ENCODE data around the gene NOX1.

The NOX1 gene

DNA sequence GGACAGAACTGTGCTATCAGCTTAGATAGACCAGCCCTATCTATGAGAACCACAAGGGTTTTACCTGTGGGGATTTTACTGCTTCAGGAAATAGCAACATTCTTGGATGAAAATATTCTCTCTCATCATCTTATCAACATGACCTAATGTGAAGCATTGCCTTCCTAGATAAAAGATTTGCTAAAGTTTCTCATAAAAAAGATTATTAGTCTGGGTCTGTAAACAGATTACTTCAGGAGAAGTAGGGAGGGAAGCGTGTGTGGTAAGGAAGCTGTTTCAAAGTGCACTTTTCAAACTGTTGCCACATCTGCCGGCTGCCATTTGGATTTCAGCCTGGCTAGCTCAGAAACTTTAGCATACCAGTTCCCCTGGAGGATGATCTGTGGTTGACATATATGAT, at the start of gene NOX1:
Gene NOX1 (minus strand): TSS at position 35 of the 400 bp plus-strand sequence. CDS start 220 bp downstream, outside the sequence.
- DNase-seq, result no peak

DNA sequence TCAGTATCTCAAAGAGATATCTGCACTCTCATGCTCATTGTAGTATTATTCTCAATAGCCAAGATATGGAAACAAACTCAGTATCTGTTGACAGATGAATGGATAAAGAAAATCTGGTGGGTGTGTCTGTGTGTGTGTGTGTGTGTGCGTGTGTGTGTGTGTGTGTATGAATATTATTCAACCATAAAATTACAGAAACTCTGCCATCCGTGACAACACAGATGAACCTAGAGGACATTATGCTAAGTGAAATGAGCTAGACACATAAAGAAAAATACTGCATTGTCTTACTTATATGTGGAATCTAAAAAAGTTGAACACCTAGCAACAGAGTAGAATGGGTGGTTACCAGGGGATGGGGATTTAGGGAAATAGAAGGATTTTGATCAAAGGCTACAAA, 41.4 kb upstream of the NOX1 start:
- DNase-seq, result no peak

DNA sequence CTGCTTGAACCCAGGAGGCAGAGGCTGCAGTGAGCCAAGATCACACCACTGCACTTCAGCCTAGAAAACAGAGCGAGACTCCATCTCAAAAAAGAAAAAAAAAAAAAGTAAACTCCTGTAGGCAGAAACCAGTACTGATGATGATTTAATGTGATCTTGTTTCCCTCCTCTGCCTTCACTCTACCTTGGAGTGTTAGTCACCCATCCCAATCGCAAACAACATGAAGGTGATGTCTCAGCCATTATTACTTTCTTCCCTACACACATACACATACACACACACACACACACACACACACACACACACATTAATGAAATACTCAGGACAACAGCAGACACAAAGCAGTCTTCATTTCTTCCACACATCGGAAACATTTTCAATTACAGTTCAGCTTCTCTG, 39.0 kb upstream of the NOX1 start:
- no peak for DNase-seq

DNA sequence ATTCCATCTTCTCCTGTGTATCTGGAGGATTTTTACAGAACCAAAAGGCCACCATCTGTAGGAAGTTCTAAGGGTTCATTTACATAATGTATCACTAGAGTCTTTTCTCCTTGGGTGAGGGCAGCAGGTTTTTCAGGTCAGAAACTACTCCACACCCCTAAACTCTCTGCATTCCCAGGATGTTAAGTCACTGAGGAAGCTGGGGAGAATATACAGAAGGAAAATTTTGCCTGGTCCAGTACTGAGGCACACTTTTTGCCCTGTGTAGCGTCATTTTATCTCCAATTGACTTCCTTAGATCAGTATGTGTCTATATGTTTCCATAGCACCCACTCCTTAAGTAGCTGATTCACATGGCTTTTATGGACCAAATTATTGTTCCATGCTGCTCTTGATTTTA, 37.6 kb upstream of the NOX1 start:
- no peak for DNase-seq

DNA sequence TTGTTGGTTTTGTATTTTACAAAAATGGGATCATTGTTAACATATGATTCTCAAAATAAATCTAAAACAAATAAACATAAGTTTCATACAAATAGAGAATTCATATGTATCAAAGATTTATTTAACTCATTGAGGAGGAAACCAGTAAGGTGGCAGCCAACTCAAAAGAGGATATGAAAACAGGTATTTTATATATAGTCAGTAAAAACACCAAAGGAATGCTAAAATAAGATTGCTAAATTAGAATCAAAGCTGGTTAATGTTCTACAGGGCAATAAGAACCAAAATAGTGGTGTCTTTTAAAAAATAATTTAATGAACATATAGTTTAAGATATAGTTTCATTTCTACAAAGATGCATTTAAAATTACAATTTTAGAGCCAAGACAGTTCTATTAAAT, 31.5 kb upstream of the NOX1 start:
- DNase-seq, result no peak

DNA sequence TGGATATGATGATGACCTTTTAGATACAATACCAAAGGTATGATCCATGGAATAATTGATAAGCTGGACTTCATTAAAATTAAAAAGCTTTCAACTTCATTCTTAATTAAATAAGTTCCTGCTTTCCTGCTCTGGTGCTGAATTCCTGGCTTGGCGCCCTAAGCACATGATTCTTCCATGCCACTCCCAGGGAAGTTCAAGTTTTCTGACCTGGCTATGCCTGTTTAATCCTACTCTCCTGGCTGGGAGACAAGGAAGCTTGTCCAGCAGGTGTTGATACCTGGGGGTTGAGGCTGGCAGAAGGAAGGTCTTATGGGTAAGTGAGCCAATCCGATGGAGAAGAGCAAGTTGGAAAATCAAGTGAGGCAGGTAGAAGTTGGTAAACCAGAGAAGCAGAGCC, 30.3 kb upstream of the NOX1 start:
- no peak for DNase-seq

DNA sequence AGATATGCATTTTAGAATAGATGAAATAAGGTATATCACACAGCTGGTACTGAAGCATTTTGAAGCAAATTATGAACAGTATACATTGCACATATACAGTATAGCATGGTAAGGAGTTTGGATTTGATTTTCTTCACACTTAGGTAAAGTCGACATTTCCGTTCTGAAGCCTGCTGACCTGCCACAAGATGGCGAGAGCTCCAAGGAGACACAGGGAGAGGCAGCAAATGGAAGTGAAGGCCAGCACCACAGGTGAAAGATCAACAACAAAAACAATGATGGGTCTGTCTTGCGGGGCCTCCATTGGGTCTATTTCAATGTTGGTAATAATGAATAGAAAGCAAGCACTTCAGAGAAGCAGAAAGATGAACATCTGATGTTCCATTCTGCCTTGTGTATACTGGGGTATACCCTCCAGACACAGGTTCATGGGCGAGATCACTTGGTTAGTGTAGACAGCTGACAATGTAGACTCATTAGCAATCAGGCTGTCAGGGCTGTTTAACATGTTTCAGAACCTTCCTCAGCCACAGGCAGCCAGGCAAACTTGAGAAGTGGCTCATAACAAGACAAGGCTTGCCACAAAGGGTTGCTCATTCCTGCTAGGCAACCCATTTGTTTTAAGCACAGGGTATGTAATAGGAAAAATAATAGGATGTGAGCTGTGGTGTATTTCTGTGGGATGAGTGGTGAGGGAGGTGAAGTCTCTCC, 21.4 kb upstream of the NOX1 start:
- DNase-seq, result no peak

DNA sequence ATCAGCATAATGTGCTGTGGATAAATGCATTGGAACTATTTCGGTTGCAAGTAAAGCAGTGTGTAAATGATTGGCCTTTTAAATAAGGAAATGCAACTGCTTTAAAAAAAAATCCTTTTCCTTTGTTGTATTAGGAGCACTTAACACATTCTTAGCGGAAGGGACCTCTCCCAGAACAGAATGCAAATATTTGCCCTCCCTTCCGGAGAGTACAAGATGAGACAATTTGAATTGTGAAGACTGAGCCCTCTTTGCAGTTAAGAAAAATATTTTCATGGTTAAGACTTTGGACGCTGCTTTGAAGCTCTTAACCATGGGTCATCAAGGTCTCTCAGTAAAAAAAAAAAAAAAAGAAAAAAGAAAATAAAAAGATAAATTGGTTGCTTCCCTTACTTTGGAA, 9.5 kb upstream of the NOX1 start:
- DNase-seq, result no peak

DNA sequence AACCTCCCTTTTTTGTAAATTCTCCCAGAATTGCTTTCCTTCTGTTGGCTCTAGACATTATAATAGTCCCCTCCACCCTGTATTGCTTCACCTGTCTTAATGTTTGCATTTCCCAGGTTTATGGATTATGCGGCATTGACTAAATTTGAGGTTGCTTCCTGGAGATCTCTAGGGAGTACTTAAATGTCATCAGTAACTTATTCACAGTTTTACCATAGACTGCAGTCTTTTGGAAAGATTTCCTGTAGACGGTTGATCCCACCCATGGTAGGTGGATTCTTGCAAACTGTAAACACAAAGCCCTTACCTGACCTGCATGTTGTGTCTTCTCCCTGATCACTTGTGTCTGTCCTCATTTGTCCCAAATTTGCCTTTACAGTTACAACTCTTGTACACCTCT, 6.2 kb upstream of the NOX1 start:
- DNase-seq, result no peak

DNA sequence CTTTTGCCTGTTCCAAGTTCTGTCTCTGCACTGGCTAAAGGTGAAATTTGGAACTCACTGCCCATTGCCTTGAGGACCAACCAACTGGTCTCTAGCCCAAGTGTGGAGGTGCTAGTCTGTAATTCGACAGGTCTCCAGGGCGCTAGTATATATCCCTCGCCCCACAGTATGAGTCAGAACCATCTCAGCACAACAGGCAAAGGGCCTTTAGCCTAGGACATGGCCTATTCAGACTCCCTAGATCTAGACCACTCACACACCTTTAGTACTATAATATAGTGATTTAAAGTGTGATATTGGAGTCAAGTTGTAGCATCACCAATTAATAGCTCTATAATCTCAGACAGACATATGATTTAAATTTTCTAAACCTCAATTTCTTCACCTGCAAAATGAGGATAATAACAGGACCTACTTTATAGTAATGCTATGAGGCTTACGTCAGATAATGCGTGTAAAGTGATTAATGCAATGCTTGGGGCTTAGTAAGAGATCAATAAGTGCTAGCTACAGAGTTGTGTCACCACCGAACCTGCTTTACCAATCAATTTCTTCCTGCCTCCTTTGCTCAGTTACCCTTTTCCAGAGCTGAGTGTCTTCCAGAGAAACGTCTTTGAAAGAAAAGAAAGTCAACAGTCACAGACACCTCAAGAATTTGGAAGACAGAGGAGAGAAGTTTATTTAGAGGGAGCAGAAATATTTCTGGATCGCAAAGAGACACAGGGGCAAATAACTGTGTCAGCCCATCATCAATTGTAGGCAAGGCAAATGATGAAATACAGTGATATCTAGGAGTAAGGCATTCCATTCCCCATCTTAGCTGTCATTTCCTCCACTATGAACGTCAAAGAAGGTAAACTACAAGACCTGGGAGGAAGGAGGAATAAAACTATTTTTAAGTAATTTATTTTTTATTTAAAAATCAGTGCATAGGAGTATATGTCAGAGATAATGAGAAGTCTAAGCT, 2.3 kb downstream of the NOX1 start:
- no peak for DNase-seq

DNA sequence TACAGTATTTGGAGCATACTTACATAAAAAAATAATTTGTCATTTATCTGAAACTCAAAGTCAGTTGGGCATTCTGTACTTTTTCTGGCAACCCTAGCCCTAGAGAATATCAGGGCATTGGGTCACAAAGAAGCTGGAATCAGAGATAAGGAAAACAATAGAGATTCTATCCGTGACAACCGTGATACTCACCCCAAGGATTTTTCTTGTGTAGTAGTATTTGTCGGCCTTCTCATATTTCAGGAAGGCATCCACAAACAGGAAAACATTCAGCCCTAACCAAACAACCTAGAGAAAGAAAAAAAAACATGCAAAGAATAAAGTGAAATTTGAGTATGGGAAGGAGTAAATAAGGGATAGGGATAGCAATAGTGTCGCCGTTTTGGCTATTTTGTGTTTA, 3.6 kb downstream of the NOX1 start:
- no peak for DNase-seq

DNA sequence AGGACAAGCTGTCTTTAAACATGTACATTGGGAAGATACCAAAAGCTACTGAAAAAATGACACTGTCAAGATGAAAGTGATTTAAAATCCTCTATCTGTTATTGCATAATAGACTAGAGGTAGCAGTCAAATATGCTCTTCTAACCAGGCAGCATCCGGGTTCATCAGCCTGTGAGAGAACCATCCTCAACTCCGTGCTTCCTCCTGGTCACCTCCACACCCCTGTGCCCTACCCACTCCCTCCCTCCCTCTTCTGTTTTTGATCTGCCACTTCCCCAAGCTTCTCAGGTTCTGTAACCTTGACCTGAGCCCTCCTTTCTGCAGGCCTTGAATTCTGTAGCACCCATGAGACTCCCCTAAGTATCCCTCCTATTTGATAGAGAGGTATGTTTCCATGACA, 5.9 kb downstream of the NOX1 start:
- DNase-seq, result no peak

DNA sequence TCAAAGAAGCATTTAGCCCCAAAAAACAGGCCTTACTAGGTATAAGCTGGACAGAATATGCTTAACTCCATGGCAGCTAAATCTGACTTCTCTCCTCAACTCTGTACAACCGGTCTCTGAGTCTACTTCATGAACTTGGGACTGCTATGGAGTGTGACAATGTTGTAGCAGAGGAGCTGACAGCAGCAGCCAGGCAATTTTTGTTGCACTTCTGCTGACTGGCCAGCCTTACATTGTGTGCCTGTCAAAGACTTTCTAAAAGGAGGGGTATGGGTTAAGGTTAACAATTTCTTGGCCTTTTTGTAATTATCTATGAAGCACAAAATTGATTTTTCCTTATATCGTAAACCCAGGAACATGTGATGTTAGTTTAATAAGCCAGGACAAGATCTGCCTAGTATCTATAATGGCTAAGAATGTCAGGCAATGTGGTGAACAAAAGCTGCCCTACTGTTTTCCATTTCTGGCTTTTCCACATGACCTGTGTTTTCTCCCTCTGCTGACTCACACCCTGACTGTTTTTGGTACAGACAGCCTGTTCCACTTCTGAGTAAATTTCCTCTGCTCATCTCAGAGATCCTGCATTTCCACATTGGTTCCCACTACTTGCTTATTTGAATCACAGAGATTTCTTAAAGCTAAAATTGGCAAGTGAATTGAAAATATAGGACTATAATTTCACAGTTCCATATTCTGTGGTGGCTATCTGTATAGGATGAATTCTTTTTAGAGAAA, 9.3 kb downstream of the NOX1 start:
- no peak for DNase-seq

DNA sequence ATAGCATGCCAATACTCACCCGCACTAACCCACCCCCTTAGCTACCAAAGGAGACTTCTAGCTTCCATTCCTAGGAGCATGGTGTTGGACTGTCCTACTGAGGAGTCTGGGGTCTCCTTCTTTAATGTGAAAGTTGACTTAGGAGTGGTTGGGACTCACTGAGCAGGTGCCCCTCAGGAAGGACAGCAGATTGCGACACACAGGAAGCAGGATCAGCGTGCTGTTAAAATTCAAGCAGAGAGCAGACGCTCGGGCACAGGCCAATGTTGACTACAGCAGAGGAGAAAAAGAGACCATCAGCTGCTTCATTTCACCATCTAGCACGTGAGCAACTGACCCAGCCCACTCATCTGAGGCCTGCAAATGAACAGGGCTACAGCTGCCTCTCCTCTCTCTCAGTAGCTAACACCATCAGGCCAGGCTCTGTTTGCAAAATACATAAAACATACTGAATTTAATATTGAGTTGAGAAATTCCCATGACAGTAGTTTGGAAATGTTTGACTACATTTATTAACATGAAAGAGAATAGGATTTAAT, 10.8 kb downstream of the NOX1 start:
- no peak for DNase-seq

DNA sequence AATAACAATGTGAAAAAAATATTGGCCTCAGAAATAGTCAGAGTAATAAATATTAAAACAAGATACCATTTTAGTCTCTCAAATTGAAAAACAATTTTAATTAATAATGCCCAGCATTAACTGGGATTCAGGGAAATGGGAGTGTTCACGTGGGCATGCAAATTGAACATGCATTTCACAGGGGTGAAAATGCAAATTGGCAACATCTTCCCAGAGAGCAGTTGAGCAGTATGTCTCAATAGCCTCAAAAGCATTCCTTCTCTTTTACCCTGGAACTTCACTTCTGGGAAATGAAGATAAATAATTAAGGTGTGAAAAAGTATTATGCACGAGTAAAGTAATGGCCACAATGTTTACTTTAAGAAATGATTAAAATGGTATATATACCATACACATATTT, 21.3 kb downstream of the NOX1 start:
- no peak for DNase-seq

DNA sequence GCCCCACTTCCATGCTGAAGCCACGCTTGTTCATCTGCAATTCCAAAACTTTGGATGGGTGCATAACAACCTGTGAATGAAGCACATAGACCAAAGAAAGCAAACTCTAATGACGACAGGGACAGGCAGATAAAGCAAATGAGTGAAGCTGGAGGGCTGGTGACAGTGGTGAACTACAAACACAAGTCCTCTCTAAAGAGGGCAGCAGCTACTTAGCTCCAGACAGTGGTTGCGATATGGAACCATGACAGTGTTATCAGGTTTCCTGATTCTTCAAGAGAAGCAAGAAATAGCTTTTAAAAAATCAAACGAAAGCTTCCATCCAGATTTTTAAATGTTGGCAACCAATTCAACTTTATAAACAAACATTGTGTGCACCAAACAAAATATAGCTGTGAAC, 23.8 kb downstream of the NOX1 start:
- no peak for DNase-seq

DNA sequence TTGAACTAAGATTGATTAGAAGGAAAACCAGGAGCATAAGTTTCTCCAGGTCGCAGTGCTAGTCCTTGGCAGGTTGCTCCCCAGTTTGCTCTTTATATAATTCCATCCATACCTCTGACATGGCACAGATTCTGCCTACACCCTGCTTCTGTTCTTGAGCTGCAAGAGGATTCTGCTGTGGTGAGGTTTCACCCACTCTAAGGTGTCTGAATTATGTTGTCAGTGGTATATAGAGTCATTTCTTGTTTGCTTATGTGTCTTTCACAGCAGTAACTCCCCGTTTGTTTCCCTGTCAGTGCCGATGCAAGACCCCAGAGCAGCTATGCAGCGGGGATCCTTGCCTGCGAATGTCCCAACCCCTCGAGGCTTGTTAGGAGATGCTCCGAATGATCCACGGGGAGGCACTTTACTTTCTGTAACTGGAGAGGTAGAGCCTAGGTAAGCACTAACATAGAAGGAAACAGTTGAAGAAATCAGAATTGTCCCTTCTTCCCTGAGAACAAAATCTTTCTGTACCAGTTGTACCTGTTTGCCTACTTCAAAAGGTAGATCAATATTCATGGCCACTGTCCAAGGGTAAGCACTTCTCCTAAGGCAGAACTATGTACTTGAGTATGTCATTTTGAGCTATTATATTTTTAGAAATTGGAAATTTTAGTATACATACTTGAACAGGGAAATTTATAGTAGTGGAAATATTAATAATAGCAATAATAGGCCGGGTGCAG, 42.8 kb downstream of the NOX1 start:
- no peak for DNase-seq

DNA sequence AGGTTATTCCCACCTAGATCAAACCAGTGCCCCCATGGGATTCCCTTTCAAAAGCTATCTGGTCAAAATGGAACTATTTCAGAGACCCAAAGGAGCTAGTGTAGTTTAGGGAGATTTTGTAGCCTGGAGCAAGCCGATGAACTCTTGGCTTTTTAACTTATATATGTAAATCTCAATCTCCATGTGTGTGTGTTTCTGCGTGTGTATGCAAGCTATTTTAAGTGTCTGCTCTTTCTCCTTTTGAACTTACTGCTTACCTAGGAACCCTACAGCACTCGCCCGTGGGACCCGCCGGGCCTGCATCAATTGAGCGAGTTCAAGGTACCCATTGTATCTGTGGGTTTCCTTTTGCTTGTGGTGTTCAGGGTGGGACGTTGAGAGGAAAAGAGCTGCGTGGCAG, 43.6 kb downstream of the NOX1 start:
- no peak for DNase-seq

DNA sequence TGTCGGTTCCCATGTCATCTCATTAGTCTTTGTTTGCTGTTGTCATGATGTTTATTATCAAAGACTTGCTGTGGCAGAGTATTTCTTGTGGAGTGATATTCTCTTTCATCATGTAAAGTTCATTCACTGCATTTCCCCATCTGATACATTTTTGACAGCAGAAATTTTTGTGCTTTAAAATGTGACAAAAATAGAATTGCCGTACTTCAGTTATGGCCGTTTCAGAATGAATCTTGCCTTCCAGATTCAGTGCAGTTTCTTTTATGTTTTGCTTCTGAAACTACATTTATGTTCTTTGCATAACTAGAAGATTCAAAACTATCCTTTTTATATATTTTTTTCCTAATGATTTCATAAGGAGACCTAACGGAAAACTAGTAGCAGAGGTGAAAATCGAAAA, 44.0 kb downstream of the NOX1 start:
- no peak for DNase-seq

DNA sequence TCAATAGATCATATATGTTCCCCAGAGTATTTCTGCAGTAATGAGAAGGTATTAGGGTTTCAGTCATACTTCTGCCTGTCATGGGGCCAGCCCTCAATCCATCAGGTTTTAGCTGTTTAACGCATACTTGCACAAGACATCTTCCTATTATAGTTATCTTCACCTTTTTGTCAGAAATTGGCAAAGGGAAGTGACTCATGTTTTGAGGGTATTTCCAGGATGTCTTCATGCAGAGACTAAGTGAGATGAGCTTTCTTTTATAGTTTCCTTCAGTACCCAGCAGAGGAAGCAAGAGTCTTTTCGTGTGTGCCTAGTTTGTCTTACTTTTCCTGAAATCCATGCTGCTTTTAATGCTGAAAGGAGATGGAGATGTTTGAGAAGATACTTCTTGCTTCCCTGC, 44.4 kb downstream of the NOX1 start:
- DNase-seq, result no peak

DNA sequence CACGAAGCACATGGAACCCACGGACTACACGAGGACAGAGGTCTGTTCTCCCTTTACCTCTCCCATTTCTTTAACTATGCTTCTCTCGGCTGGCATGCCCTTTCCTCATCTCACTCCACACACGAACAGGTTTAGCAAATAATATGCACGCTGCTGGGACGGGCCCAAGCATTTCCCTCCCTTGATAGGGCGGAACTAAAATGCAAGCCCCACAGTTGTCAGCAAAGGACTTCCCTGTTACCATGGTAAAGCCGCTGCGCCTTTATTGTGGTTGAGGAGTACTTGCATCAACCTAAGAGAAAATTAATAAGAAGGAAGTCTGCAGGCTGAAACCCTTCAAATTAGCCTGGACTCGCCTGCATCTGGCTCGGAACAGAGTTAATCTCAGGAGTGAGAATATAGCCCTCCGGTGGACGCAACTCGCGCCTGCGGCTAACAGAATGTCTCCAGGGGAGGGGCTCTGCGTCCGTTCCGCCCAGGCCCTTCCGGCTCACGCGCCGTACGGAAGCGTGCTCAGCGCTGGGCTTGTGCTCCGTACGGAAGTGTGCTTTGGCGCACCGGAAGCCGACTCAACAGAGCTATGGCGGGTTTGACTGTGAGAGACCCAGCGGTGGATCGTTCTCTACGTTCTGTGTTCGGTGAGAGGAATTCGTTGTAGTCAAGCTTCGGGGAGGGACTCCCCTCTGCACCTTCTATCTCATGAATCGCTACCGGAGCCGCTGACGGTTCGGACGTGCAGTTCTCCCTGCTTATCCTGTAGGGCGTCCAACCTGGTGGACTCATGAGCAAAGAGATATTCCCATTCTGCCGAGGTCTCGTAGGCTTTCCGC, 54.1 kb downstream of the NOX1 start, which contains the start of gene CSTF2:
Gene CSTF2 (plus strand): TSS at position 555 of the 830 bp plus-strand sequence. CDS start 26 bp downstream, at position 581.
- peak; percentile 67 for DNase-seq

DNA sequence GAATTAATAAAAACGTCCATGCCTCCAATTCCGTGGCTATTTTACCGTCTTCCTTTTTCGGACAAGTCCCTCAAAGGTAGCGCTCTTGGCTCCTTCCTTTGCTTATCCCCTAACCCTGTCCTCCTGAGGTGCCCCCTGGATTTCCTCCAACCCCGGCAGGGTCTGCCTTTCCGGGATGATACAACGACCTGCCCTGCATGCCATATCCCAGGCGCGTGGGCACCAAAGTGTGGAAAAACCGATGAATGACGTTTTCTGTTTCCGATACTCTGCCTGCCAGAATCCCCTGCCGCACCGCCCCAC, 54.7 kb downstream of the NOX1 start:
- DNase-seq, result peak; percentile 39

All from stimulated activated CD4-positive, alpha-beta T cell treated with anti-CD3 and anti-CD28 coated beads, Interleukin-12 subunit alpha, Interleukin-12 subunit beta, amount 100 ng/mL, for 4 hours (primary cell).